GM12892 (cell line): Measurements from ENCODE around the gene FMN2.

Experiments used
- POLR2A ChIP-seq: IDR thresholded peaks from 2 replicates; pipeline ENCODE4 v1.6.1; 2011; ENCODE audit warnings: low read depth, low read length, control low read depth
- POLR2AphosphoS5 ChIP-seq: IDR thresholded peaks from 2 replicates; pipeline ENCODE4 v1.6.1; 2011; ENCODE audit warnings: low read depth, low read length, control low read depth
- TAF1 ChIP-seq: IDR thresholded peaks from 2 replicates; pipeline ENCODE4 v1.6.1; 2011; ENCODE audit warnings: low read depth, mild to moderate bottlenecking, control low read depth, low read length, borderline replicate concordance

DNA sequence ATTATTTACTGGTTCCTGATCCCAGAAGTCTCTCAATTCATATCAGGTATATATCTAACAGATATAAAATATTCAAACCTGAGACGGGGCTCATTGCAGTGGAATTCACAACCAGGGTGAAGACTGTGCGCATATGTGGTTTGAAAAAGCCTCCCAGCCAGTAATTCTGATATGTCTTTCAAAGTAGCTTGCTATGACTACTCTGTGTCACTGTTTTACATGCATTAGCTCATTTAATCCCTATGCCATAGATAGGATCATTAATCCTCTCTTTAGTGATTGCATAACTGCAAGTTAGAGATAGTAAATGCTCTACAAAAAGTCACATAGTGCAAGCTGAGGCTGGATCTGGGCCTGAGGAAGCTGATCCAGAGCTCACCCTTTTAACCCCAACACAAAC is 251.4 kb downstream of the FMN2 start:
- TF ChIP-seq POLR2A (no peak), TAF1 (no peak), POLR2AphosphoS5 (no peak)
